SK-N-SH treated with all-trans-retinoic acid at 6 μM for 48 hours (cell line): ENCODE results near the gene STK32B.

Experiments
- ATAC-seq: fragments of 200-7000 bp; cut with Tn5 transposase; 3 replicates; pipeline ENCODE4 v1.9.1; 2020; ENCODE audit warnings: mild to moderate bottlenecking, moderate library complexity
- ARNTL ChIP-seq: fragments of 450-650 bp; formaldehyde crosslinking; IDR thresholded peaks from 2 replicates; pipeline ENCODE4 v1.5.0; 2020; ENCODE audit warnings: low read depth, mild to moderate bottlenecking, moderate library complexity, borderline replicate concordance
- BACH2 ChIP-seq: fragments of 250-450 bp; sonication (Bioruptor Pico); IDR thresholded peaks from 2 replicates; pipeline ENCODE4 v1.9.0; 2021; ENCODE audit warnings: mild to moderate bottlenecking, borderline replicate concordance
- CREB5 ChIP-seq: fragments of 250-450 bp; sonication (Bioruptor Pico); IDR thresholded peaks from 2 replicates; pipeline ENCODE4 v1.5.1; 2020; ENCODE audit warnings: low read depth, mild to moderate bottlenecking, moderate library complexity
- CSDC2 ChIP-seq: fragments of 250-450 bp; sonication (Bioruptor Pico); IDR thresholded peaks from 2 replicates; pipeline ENCODE4 v1.5.0; 2020; ENCODE audit warnings: mild to moderate bottlenecking, moderate library complexity
- CSRNP3 ChIP-seq: fragments of 250-450 bp; sonication (Bioruptor Pico); IDR thresholded peaks from 2 replicates; pipeline ENCODE4 v1.5.1; 2021; ENCODE audit warnings: mild to moderate bottlenecking, moderate library complexity
- ESRRG ChIP-seq: fragments of 250-450 bp; sonication (Bioruptor Pico); IDR thresholded peaks from 2 replicates; pipeline ENCODE4 v1.6.1; 2021; ENCODE audit warnings: mild to moderate bottlenecking
- GLIS3 ChIP-seq: fragments of 250-450 bp; sonication (Bioruptor Pico); IDR thresholded peaks from 2 replicates; pipeline ENCODE4 v1.5.0; 2020; ENCODE audit warnings: mild to moderate bottlenecking, moderate library complexity
- ISL1 ChIP-seq: fragments of 250-450 bp; sonication (Bioruptor Pico); IDR thresholded peaks from 2 replicates; pipeline ENCODE4 v2.1.2; 2022; ENCODE audit warnings: mild to moderate bottlenecking, moderate library complexity
- OSR1 ChIP-seq: fragments of 250-450 bp; sonication (Bioruptor Pico); IDR thresholded peaks from 2 replicates; pipeline ENCODE4 v1.8.0; 2022; ENCODE audit warnings: moderate library complexity, mild to moderate bottlenecking, inconsistent platforms
- PATZ1 ChIP-seq: fragments of 250-450 bp; sonication (Bioruptor Pico); IDR thresholded peaks from 2 replicates; pipeline ENCODE4 v1.8.0; 2020; ENCODE audit warnings: mild to moderate bottlenecking, moderate library complexity, borderline replicate concordance
- POU6F1 ChIP-seq: fragments of 250-450 bp; sonication (Bioruptor Pico); IDR thresholded peaks from 2 replicates; pipeline ENCODE4 v1.8.0; 2021; ENCODE audit warnings: low read depth, mild to moderate bottlenecking, moderate library complexity, borderline replicate concordance
- PPARA ChIP-seq: fragments of 250-450 bp; sonication (Bioruptor Pico); IDR thresholded peaks from 2 replicates; pipeline ENCODE4 v1.5.0; 2020; ENCODE audit warnings: mild to moderate bottlenecking, borderline replicate concordance
- RARB ChIP-seq: fragments of 250-450 bp; sonication (Bioruptor Pico); IDR thresholded peaks from 2 replicates; pipeline ENCODE4 v1.8.0; 2021; ENCODE audit warnings: mild to moderate bottlenecking, moderate library complexity
- SNAI2 ChIP-seq: fragments of 250-450 bp; sonication (Bioruptor Pico); IDR thresholded peaks from 2 replicates; pipeline ENCODE4 v1.5.0; 2020; ENCODE audit warnings: mild to moderate bottlenecking, moderate library complexity
- TCF4 ChIP-seq: fragments of 250-450 bp; sonication (Bioruptor Pico); IDR thresholded peaks from 2 replicates; pipeline ENCODE4 v1.8.0; 2021; ENCODE audit warnings: mild to moderate bottlenecking, moderate library complexity, borderline replicate concordance
- TOX ChIP-seq: fragments of 250-450 bp; sonication (Bioruptor Pico); IDR thresholded peaks from 2 replicates; pipeline ENCODE4 v1.8.0; 2021; ENCODE audit warnings: mild to moderate bottlenecking, moderate library complexity, borderline replicate concordance
- ZC3H10 ChIP-seq: fragments of 250-450 bp; sonication (Bioruptor Pico); IDR thresholded peaks from 2 replicates; pipeline ENCODE4 v1.5.1; 2021; ENCODE audit warnings: mild to moderate bottlenecking, moderate library complexity
- ZFP3 ChIP-seq: fragments of 250-450 bp; sonication (Bioruptor Pico); IDR thresholded peaks from 2 replicates; pipeline ENCODE4 v1.5.0; 2020; ENCODE audit warnings: mild to moderate bottlenecking, moderate library complexity
- ZFP30 ChIP-seq: fragments of 450-650 bp; formaldehyde crosslinking; IDR thresholded peaks from 2 replicates; pipeline ENCODE4 v1.5.0; 2022; ENCODE audit warnings: mild to moderate bottlenecking, moderate library complexity
- ZNF565 ChIP-seq: fragments of 450-650 bp; formaldehyde crosslinking; conservative IDR thresholded peaks from 2 replicates; pipeline ENCODE4 v1.5.0; 2020; ENCODE audit warnings: low read depth, mild to moderate bottlenecking, moderate library complexity
- ZNF70 ChIP-seq: fragments of 450-650 bp; formaldehyde crosslinking; IDR thresholded peaks from 2 replicates; pipeline ENCODE4 v1.5.0; 2020; ENCODE audit warnings: mild to moderate bottlenecking, moderate library complexity
- ZNF8 ChIP-seq: fragments of 450-650 bp; formaldehyde crosslinking; IDR thresholded peaks from 2 replicates; pipeline ENCODE4 v1.5.0; 2020; ENCODE audit warnings: mild to moderate bottlenecking, moderate library complexity

Gene STK32B

GRCh38 chr4:5052726-5053425 is 1.6 kb downstream of the STK32B start:
- TF ChIP-seq ZFP30 (CRISPR knock-in tag) (no peak), RARB (CRISPR knock-in tag) (no peak), ISL1 (no peak), ARNTL (CRISPR knock-in tag) (no peak), ZNF70 (CRISPR knock-in tag) (no peak), ZNF8 (CRISPR knock-in tag) (no peak), CSRNP3 (CRISPR knock-in tag) (no peak), ZFP3 (CRISPR knock-in tag) (no peak), ZC3H10 (CRISPR knock-in tag) (no peak), TOX (CRISPR knock-in tag) (no peak), CSDC2 (no peak), POU6F1 (CRISPR knock-in tag) (no peak), SNAI2 (no peak), TCF4 (CRISPR knock-in tag) (no peak), PATZ1 (CRISPR knock-in tag) (no peak), GLIS3 (no peak), BACH2 (CRISPR knock-in tag) (no peak), CREB5 (CRISPR knock-in tag) (no peak), OSR1 (CRISPR knock-in tag) (no peak), ZNF565 (CRISPR knock-in tag) (no peak)
- TF ChIP-seq, all 23 proteins: peak for 0

GRCh38 chr4:5054532-5054931 is 3.3 kb downstream of the STK32B start:
- TF ChIP-seq PPARA (CRISPR knock-in tag): no peak
- no peak for TF ChIP-seq ZFP30 (CRISPR knock-in tag)
- no peak for ATAC-seq

More at GRCh38 chr4:5052726-5053425, 1.6 kb downstream of the STK32B start:
- no peak for ATAC-seq

- no peak for ATAC-seq
- TF ChIP-seq ARNTL (CRISPR knock-in tag) (no peak), TOX (CRISPR knock-in tag) (no peak), SNAI2 (no peak), BACH2 (CRISPR knock-in tag) (no peak), PPARA (CRISPR knock-in tag) (no peak), ZFP3 (CRISPR knock-in tag) (no peak), RARB (CRISPR knock-in tag) (no peak), OSR1 (CRISPR knock-in tag) (no peak), ISL1 (no peak), CREB5 (CRISPR knock-in tag) (no peak), ZNF565 (CRISPR knock-in tag) (no peak), ZFP30 (CRISPR knock-in tag) (no peak), ZC3H10 (CRISPR knock-in tag) (no peak), ESRRG (no peak), GLIS3 (no peak)
These were observed 4.1 kb downstream of the STK32B start for GRCh38 chr4:5055411-5055810.
